GM21717 (cell line): ENCODE measurements around the gene COQ9.
A peak's percentile ranks its signal among the peaks of the same experiment; 100 is the strongest.

Experiments used
- ATAC-seq: cut with Tn5 transposase; IDR thresholded peaks from one replicate; pipeline ENCODE4 v1.9.1; 2021; ENCODE audit warnings: mild to moderate bottlenecking, moderate library complexity; ENCODE audit not compliant: unreplicated experiment

Gene COQ9

DNA sequence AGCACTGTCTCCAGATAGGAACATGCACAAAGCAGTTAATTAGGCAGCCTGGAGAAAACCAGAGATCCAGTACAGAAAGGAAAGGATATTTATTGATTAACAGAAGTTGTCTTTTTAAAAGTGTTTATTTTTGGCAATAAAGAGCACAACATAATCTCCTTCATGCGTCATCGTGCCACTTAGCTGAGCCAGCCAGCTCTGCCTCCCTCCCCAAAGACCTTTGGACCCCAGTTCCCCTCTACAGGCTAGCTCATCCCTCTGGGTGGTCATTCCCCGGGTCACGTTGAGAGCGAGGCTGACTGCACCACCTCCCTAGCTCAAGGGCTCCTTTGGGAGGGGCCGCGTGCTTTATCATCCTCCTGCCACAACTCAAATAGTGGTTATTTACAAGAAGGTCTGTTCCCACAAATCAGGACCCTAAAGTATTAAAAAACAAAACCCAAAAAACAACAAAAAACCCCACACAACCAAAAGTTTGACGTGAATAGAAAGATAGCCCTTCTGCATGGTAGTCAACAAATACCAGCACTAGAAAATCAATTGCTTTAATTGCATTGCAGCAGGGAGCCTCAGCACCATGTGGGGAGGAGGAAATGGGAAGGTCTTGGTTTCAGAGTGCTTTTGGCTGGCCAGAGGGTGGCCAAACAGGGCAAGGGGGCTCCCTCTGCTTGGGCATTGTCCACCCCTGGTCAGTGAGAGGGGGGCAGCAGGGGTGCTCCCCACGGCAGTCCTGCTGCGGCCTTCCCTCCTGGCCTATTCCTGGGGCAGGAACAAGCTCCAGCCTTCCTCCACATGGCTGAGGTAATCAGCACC lies 24.8 kb downstream of the COQ9 start:
- ATAC-seq, result no peak

DNA sequence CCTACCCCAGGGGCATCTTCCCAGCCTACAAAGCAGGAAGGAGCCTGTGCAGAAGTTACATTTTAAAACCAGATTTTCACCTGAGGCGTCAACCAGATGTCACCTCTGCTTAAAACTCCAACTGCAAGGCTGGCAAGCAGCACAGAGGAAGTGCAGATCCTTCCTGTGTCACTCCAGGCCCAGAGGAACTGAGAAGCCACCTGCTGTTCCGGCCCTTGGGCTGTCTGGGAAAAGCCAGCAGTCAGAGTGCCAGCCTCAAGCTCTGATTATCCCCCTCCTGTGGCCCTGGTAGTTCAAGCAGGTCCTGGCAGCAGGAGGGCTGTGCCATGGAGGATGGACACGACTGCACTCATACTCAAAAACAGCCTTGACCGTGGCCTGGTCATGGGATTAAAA lies 25.4 kb downstream of the COQ9 start:
- ATAC-seq, result no peak

DNA sequence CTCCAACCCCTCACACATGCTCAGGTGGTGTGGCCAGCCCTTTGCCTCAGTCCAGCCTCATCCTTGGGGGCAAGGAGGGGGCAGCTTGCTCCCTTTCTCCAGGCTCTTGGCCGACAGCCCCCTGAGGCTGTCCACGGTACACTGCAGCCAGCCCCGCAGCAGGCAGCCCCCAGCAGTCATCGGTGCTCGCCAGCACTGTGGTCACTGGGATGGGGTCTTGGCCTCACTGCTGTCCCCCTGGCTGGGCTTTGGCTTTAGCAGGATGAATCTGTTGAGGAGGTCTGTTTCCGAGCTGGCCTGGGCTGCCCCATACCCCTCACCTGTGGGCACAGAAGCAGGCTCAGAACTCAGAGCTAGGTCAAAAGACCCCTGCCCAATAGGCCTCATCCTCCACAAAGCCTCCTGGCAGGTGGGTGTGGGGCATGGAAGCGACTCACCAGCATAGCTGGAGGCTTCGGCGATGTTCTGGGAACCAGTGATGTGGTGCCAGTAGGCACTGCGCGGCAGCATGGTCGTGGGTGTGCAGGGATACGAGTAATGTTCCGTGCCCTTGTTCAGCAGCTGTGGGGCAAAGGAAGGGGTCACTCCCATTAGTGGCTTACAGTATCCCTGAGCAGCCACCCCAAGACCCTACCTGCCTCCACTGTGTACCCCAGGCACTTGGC lies 26.0 kb downstream of the COQ9 start:
- ATAC-seq, result no peak

DNA sequence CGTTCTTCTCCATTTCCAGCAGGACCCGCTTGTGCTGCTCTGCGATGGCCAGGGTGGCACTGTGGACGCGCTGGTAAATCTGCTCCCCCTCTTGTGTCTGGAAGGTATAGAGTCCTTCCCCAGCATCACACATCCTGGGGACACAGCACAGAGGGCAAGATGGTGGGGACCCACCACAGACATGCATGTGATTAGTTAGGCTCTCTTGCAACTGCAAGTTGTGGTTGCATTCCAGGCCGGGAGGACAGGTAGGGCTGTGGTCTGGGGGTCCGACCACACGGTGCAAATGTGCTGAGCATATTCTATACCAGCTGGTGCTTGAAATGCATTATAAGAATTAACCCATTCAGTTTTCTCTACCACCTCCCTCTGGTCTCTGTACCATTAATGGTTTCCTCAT lies 26.6 kb downstream of the COQ9 start:
- no peak for ATAC-seq

DNA sequence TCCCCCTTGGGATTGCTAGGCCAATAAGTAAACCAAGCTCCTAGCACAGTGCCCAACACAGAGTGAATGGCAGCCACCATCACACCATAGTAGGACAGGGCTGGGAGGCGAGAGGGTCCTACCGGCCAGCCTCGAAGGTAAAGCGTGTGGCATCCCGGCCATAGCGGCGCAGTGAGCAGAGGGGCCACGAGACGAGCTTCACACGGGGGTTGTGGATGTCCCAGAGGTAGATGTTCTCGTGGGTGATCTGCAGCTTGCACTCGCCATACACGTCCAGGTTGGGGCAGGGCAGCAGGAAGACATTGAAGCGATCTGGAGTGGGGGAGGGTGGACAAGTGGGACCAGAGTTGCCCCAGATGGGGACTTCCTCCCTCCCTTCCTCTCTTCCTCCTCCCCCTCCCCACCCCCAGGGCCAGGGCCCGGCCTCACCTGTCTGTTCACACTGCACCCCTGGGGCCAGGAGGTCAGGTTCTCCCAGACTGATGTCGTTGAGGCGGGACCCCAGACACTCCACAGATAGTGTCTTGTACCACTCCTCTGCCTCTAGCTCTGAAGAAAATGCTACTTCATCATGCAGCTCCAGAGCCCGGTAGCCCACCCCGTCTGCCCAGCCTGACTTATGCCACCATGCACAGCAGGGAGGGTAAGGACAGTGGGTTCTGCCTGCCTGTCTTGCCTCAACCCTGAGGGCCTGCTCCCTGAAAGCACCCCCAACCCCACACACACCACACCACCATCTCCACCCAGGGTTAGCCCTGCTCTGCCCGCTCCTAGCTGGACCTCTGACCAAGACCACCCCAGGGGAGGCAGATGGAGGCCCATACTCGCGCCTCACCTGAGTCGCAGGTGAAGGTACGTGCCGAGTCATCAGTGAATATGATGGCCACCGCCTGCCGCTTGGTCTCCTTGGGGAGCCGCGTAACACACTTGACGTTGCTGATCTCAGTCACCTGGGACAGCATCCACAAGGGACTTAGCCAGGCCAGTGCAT lies 27.7 kb downstream of the COQ9 start:
- ATAC-seq, result no peak

DNA sequence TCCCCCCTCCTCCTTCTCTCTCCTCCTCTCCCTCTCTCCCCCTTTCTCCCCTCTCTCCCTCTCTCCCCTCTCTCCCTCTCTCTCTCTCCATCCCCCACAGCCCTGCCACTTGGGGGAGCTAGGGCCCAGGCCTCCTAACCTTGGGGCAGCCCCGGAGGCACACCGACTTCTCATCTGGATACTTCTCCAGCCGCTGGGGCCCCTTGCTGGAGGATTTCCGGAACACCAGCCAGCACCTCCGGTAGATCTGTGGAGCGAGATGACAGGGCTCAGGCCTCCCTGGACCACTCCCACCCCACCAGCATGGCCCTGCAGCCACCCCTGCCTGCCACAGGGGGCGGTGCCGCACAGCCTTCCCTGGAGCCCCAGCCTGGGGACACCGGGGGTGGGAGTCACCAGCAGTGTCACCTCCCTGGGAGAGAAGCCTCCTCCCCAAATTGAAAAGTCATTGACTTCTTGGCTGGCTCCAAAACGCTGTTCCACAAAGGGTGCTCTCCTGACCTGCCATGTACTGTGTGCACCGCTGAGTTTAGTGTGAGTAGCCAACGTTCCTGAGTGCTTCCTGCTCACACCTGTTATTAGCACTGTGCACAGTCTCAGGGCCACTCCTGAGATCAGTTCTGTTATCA lies 28.5 kb downstream of the COQ9 start:
- peak; percentile 78 for ATAC-seq

DNA sequence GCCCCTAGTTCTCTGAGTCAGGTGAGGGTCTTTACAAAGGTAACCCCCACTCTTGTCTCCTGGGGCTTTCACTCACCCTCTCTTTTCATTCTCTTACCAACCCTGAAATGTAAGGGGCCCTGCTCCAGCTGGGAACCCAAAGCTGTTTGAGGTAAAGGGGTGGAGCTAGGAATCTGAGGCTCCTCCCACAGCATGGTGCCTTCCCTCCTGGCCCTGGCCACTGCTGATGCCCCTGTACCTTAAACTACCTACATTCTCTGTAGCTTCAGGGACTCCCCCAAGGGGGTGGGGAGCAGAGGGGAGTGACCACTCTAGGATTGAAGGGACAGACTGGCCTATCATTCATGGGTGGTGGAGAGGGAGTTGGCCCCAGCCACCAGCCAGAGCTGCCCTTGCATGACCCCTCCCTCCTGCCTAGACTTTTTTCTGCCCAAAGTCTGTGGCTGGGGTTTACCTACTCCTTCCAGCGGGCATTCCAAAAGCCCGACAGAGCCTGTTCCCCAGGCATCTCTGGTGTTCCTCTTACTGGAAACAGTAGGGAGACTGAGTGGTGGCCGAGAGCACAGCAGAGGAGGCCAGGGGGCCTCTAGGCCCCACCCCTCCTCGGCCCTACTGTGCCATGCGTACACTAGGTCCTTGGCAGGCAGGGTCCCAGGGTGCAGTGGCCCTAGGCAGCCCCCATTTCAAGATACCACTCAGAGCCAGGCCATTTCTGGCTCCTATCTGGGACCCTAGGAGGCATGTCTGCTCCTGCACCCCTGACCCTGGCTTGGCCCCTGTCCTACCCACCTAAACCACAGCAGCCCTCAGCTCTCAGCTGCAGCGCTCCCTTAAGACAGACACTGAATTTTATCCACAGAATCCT lies 29.5 kb downstream of the COQ9 start:
- no peak for ATAC-seq

DNA sequence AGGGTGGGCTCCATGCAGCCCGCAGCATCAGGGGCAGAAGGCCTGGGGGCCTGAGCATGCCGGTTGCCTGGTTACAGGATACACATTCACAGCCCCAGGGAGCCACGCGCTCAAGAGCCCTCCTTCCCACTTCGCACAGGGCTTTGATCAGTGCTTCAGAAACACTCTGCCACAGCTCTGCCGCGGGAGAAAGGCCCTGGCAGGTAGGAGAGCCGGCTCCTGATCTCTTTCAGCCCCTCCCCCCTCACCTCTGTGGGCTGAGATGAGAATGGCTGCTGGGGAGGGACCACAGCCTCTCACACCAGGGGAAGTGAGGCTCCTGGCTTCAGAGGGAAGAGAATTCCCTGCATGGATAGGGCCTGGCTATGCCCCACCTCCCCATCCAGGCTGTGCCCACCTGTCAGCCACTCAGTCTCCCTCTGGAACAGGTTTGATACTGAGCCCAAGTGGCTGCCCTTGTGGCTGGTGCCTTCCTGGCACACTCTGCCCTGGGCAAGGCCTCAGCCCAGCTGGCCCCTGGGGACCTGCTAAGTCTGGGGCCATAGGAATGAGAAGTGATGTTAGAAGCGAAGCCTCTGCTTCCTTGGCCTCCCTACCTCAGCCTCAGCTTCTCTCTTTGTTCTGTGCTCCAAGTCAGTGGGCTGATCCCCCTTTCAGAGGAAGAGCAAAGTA lies 30.4 kb downstream of the COQ9 start:
- ATAC-seq, result no peak

DNA sequence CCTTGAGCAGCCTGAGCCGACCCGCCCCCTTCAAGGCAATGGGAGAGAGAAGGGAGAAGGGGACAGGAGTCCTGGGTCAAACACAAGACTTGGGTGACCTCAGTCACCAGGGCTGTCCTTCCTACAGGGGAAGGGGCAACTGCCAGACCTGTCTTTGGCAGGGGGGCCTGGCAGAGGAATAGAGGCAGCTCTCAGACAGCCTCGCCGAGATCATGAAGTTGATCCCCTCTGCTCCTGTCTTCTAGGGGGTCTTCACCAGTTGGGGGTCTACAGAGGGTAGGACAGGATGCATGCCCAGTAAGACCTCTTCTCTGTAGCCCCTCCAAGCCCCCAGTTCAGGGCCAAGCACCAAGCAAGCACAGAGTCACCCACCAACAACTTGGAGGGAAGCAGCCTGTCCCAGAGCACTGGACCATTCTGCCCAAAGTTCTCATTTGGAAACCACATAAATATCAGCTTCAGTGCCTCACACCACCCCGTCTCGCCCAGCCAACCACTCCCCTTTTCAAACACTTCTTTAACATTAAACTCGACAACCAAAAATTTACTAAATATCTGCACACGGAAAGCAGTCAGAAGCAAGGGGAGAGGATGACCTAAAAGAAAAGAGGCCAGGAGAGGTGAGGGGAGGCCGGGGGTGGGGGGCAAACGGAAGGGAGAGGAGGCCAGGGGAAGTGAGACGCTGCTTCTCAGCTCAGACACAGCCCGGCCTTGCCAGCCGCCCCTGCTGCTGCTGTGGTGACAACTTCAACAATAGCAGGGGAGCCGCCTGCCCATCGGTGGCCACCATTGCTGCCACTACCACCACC lies 31.3 kb downstream of the COQ9 start:
- no peak for ATAC-seq

DNA sequence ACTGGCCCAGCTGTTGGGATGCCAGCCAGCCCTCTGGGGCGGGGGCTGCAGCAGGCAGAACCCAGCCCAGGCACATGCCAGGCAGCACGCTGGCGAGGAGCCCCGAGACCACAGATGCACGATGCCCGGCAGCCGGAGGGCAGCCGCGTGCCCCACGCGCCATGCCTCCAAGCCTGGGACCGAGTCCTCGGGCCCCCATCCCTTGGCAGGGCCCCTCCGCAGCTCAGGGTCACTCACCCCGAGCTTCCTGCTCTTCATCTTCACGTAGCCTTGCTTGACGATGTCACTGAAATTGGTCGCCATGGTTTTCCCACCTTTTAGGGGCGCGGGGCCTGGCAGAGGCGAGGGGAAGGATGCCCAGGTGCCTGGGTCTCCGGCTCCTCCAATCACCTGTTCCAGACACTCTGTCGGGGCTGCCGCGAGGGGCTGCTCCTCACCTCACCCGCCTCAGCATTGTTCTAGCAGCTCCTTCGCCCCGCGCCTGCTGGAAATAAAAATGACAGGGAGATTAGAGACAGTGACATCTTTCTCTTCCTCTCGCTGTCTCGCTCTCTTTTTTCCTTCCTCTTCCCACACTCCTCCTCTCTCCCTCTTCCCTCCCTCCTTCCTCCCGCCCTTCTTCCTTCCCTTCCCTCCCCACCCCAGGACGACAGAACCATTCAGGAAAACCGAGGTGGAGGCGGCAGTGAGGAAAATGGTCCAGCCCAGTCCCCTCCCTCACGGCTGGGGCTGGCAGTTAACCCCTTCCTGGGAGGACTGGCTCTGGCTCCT lies 32.1 kb downstream of the COQ9 start:
- no peak for ATAC-seq

DNA sequence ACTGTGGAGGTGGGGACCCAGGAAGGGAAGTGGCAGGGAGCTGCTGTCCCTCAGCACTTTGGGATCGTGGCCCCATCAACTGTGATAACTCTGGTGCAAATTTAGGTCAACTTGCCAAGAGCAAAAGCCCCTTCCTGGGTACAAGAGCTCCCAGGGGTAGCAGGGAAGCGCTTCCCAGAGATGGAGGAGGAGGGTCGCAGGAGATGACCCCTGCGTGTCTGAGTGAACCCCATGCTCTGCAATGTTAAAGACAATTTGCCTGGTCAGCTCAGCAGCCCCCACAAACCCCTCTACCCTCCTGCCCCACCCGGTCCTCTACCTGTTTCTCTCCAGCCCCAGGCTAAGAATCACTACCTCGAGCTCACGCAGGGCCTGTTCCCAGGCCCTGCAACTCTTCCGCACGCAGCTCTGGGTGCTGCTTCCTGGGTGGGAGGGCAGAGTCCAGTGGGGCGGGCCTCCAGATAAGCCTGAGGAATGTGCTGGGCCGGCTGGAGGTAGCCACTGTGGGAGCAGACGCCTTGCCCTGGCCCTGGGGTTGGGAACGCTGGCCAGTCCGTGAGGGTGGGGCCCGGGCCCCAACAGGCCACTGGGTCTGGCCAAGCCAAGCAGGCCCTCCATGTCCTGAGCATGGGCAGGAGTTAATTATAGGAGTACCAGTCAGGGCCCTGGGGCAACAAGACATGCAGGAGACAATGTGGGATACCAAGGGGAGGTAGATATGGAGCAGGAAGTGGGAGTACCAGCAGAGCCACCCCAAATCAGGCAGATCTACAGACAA lies 32.9 kb downstream of the COQ9 start:
- ATAC-seq, result no peak

DNA sequence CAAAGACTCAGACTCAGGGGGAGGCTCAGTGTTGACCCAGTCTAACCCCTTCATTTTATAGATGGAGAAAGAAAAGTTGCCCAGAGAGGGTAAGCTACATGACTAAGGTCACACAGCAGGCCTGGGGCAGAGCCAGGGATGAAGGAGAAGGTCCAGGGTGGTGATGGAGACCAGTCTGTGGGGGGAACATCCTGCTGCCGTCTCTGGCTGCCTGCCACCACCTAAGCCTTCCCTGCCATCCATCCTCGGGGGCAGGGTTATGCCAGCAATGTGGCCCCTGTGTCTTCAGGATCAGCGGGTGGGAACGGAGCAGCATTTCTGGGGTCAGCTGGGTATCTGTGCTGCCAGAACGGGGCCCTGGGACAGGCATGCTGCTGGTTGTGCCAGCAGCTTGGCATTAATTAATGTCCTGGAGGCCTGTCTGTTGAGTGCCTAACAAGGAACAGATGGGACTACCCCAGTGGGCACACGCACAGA lies 33.5 kb downstream of the COQ9 start:
- ATAC-seq, result no peak

DNA sequence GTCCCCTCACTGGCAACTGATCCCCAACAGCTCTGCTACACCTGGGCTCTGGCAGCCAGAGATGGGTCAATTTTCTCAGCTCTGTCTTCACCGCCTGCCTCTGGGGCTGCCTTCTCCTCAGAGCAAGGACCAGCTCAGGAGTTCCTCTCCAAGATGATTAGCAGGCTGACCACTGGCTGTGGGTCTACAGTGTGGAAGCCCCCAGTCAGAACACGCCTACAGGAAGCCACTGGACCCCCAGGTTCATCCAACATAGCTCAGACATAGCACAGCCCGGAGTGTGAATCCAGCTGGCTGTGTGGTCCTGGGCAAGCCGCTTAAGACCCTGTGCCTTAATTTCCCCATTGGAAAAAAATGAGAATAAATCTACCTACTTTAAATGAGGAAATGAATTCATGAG lies 34.1 kb downstream of the COQ9 start:
- ATAC-seq, result no peak

DNA sequence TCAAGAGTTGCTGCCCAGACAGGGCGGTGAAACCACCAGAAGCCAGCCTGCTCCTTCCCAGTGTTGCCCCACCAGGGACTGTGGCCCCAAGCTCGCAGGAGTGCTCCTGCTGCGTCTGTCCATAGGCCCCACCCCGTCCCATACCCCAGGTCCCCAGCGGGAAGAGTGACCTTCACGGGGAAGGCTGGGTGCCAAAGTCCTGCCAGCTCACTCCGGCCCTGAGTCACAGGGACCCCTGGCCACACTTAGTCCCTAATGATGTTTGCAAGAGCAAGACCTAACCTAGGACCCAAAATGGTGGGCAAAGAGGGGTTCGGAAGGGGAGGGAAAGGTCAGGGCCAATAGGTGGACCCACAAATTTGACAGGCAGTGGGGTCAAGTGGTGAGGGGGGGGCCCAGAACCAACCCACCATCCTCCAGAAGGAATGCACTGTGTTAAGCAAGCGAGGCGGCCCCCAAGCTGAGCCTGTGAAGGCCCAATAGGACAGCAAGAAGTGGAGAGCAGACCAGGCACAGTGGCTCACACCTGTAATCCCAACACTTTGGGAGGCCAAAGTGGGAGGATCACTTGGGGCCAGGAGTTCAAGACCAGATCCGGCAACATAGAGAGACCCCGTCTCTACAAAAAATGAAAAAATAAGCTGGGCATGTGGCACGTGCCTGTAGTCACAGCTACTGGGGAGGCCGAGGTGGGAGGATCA lies 35.7 kb downstream of the COQ9 start:
- no peak for ATAC-seq

DNA sequence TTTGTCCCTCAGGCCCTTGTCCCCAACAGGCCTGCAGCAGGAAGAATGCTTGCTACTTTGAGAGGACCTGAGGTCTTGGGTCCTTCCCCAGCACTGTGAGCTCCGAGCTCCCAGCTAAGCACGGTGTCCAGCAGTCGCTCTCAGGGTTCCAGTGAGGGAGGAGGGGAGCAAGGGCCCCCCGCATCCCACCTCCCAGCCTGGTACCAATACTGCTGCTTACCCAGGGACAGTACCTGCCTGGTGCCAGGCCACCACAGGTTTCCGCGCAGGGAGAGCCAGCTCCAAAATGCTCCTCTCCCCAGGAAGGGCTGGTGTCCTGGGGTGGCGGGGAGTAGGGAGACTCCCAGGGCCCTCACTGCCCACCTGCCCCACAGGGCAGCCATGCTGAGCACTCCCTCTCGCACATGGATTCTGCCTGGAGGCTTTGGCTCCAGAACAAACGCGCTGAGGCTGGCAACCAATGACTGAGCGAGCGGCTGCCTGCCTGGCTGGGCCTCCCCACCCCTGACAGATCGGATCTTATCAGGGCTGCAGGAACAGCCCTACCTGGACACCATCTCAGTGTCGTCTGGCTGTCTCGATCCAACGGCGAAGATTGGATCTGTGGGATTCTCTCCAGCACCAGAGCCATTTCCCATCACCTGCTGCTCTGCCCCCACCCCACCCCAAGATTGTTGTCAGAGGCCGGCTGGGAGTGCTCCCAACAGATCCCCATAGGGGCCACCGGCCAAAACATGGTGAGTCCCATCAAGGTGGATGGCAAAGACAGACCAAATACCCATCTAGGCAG lies 36.6 kb downstream of the COQ9 start:
- ATAC-seq, result no peak
